HCT116 (cell line): ENCODE data around the gene EVA1A. TPM values are rescaled to one million over a fixed set of nuclear protein-coding genes. Genes with fewer than 3 reads are reported as not detected.

ENCODE experiments used
- ATAC-seq: fragments of 200-7000 bp; cut with Tn5 transposase; 2 replicates; pipeline ENCODE4 v1.9.1; 2020; ENCODE audit warnings: mild to moderate bottlenecking, moderate library complexity
- BruUV-seq: library from RNA; stranded (reverse); fragments of 400-500 nt; replicated peaks from 2 replicates; lab custom pipeline; 2021; lab: Mats Ljungman, UMichigan
- CTCF ChIA-PET: fragments of 300-600 bp; sonication (Branson Sonifier 250); formaldehyde crosslinking; loops from one replicate; lab custom pipeline; 2021; ENCODE audit warnings: antibody characterized with exemption; lab: Charles Lee
- POLR2A ChIA-PET: fragments of 300-600, 350-600 bp; sonication (Branson Sonifier 250); formaldehyde crosslinking; loops from one replicate; lab custom pipeline; 2021; ENCODE audit warnings: antibody characterized with exemption; lab: Charles Lee
- RAD21 ChIA-PET, 2 experiments: fragments of 300-600 bp; sonication (Branson Sonifier 250); formaldehyde crosslinking; loops; one replicate each; lab custom pipeline; 2023; ENCODE audit warnings: low total read pairs in 2 of 2; ENCODE audit not compliant: uncharacterized antibody in 2 of 2, unreplicated experiment in 2 of 2, low non-redundant PET in 1 of 2; lab: Charles Lee
- DNase-seq: peaks from one replicate; pipeline ENCODE4 v3.0.0-alpha.2; 2010; ENCODE audit warnings: low read depth, low spot score
- H2AFZ ChIP-seq: fragments of 200-600 bp; shearing (Covaris generic), sonication (generic); 2 replicates; pipeline ENCODE4 v1.6.1; 2017; ENCODE audit warnings: low read depth, mixed run types, mixed read lengths, antibody characterized with exemption, low read length; ENCODE audit not compliant: poor library complexity, severe bottlenecking
- H3K27ac ChIP-seq: 2 replicates; pipeline ENCODE4 v1.5.1; 2012; ENCODE audit warnings: low read depth, low read length
- H3K27me3 ChIP-seq: fragments of 200-600 bp; sonication (generic); 2 replicates; pipeline ENCODE4 v1.6.1; 2016; ENCODE audit warnings: mixed run types, low read length, mixed read lengths; ENCODE audit not compliant: insufficient read depth
- H3K36me3 ChIP-seq, 2 experiments: fragments of 200-500 bp in 1 of 2; fragments of 200-600 bp in 1 of 2; sonication (Bioruptor generic) in 1 of 2; sonication (generic) in 1 of 2; 2 replicates each; pipeline versions ENCODE4 v1.5.1 to v1.6.1; 2014 to 2016; ENCODE audit warnings: low read length in 2 of 2, inconsistent platforms in 1 of 2, mixed read lengths in 1 of 2, mixed run types in 1 of 2; ENCODE audit not compliant: insufficient read depth in 2 of 2, control insufficient read depth in 1 of 2
- H3K4me1 ChIP-seq, 2 experiments: fragments of 200-600 bp in 1 of 2; sonication (generic) in 1 of 2; 2 replicates each; pipeline versions ENCODE4 v1.5.1 to v1.6.1; 2012 to 2017; ENCODE audit warnings: low read length in 2 of 2, inconsistent platforms in 1 of 2, mild to moderate bottlenecking in 1 of 2, mixed read lengths in 1 of 2, mixed run types in 1 of 2, moderate library complexity in 1 of 2; ENCODE audit not compliant: insufficient read depth in 2 of 2, control insufficient read depth in 1 of 2
- H3K4me2 ChIP-seq: fragments of 200-600 bp; sonication (generic); 2 replicates; pipeline ENCODE4 v1.6.1; 2017; ENCODE audit warnings: mixed run types, low read length, mixed read lengths
- H3K4me3 ChIP-seq, 2 experiments: fragments of 200-600 bp in 1 of 2; sonication (generic) in 1 of 2; replicated peaks in 1 of 2; 2 replicates each; pipeline ENCODE4 v1.5.1; 2011 to 2016; ENCODE audit warnings: low read length in 2 of 2, control low read depth in 1 of 2, low read depth in 1 of 2, mild to moderate bottlenecking in 1 of 2, mixed read lengths in 1 of 2, mixed run types in 1 of 2
- H3K79me2 ChIP-seq: fragments of 200-600 bp; sonication (generic); 2 replicates; pipeline ENCODE4 v1.6.1; 2017; ENCODE audit warnings: mild to moderate bottlenecking, mixed run types, low read length, moderate library complexity, mixed read lengths; ENCODE audit not compliant: insufficient read depth
- H3K9ac ChIP-seq: fragments of 200-600 bp; sonication (generic); 2 replicates; pipeline ENCODE4 v1.6.1; 2016; ENCODE audit warnings: low read length, mixed read lengths
- H3K9me2 ChIP-seq: fragments of 200-600 bp; sonication (generic), shearing (Covaris generic); 2 replicates; pipeline ENCODE4 v1.6.1; 2017; ENCODE audit warnings: mixed run types, mild to moderate bottlenecking, moderate library complexity; ENCODE audit not compliant: insufficient read depth
- H3K9me3 ChIP-seq, 2 experiments: fragments of 200-500 bp in 1 of 2; fragments of 200-600 bp in 1 of 2; sonication (Bioruptor generic) in 1 of 2; sonication (generic) in 1 of 2; 2 replicates each; pipeline ENCODE4 v1.6.1; 2014 to 2017; ENCODE audit warnings: low read length in 2 of 2, mixed read lengths in 2 of 2, inconsistent platforms in 1 of 2, low read depth in 1 of 2, mild to moderate bottlenecking in 1 of 2, mixed run types in 1 of 2, moderate library complexity in 1 of 2; ENCODE audit not compliant: control insufficient read depth in 1 of 2, insufficient read depth in 1 of 2
- H4K20me1 ChIP-seq: fragments of 200-600 bp; sonication (generic), shearing (Covaris generic); 2 replicates; pipeline ENCODE4 v1.6.1; 2017; ENCODE audit warnings: mixed run types, mild to moderate bottlenecking, moderate library complexity; ENCODE audit not compliant: insufficient read depth
- CBX3 ChIP-seq: IDR thresholded peaks from 2 replicates; pipeline ENCODE4 v1.6.1; 2012; ENCODE audit warnings: low read depth
- EGR1 ChIP-seq: IDR thresholded peaks from 2 replicates; pipeline ENCODE4 v1.6.1; 2012; ENCODE audit warnings: low read depth
- JUND ChIP-seq: IDR thresholded peaks from 2 replicates; pipeline ENCODE4 v1.6.1; 2012
- POLR2A ChIP-seq: IDR thresholded peaks from 2 replicates; pipeline ENCODE4 v1.7.0; 2011; ENCODE audit warnings: borderline replicate concordance; ENCODE audit not compliant: insufficient read depth, insufficient read length; ENCODE audit errors: extremely low read depth
- SIN3A ChIP-seq: IDR thresholded peaks from 2 replicates; pipeline ENCODE4 v1.6.1; 2012; ENCODE audit warnings: low read depth
- SRF ChIP-seq: IDR thresholded peaks from 2 replicates; pipeline ENCODE4 v1.6.1; 2012; ENCODE audit warnings: low read depth
- intact Hi-C: fragments of 100-400 bp; cut with micrococcal nuclease; formaldehyde crosslinking; loops from 2 replicates; pipeline ENCODE4 v1.10.0; 2022
- total RNA-seq: library from RNA; stranded (reverse); gene quantifications from one replicate; pipeline ENCODE4 v1.2.1, GENCODE V29; 2021; ENCODE audit not compliant: unreplicated experiment
- TF ChIP-seq, protein P1 (sequence below): IDR thresholded peaks from 2 replicates; pipeline ENCODE4 v1.6.1; 2011; ENCODE audit warnings: mild to moderate bottlenecking, low read length, moderate library complexity; ENCODE audit not compliant: insufficient replicate concordance; ENCODE audit errors: extremely low read depth
- TF ChIP-seq, protein P2 (sequence below), 3 experiments: fragments of 200-600 bp in 1 of 3; sonication (generic) in 1 of 3; IDR thresholded peaks in 2 of 3; conservative IDR thresholded peaks in 1 of 3; 2 replicates each; pipeline ENCODE4 v1.5.1; 2012 to 2017; ENCODE audit warnings: low read depth in 2 of 3, low read length in 2 of 3, antibody characterized with exemption in 1 of 3, borderline replicate concordance in 1 of 3, control low read depth in 1 of 3, mild to moderate bottlenecking in 1 of 3, mixed read lengths in 1 of 3, mixed run types in 1 of 3, moderate library complexity in 1 of 3; ENCODE audit not compliant: insufficient read depth in 1 of 3

EVA1A gene
- total RNA-seq, 1 experiment from 2014 or later: 2.8 TPM

DNA sequence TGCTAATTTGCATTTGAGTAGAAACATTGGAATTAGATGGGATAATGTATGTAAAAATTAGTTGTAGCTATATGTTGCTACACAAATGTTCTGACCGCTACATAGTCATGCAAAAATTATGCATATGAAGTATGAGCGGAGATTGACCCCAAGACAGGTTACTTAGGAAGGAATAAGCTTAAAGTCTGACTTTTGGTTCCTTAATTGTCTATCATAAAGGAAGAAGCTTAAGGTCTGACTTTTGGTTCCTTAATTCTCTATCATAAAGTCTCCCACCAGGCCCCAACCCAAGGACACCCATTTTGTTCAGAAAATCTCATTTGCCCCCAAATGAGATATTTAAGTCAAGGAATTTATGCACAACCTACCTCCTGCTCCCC is 106.5 kb downstream of the EVA1A start:
- CTCF ChIA-PET: no interaction called here
- no peak for DNase-seq

GRCh38 chr2:75453384-75454240 is 107.1 kb downstream of the EVA1A start:
- no peak overlapping the region for H3K4me3 ChIP-seq
- no peaks in the 10 kb centered on the region for H3K27me3 ChIP-seq
- H3K9me3 ChIP-seq: no peaks in the 10 kb centered on the region
- H4K20me1 ChIP-seq: no peaks in the 10 kb centered on the region
- H3K79me2 ChIP-seq: no peaks in the 10 kb centered on the region
- no peak overlapping the region for H3K4me2 ChIP-seq
- ChIA-PET RAD21 (no interaction called here), CTCF (no interaction called here), POLR2A (no interaction called here)
- TF ChIP-seq, protein P1, sequence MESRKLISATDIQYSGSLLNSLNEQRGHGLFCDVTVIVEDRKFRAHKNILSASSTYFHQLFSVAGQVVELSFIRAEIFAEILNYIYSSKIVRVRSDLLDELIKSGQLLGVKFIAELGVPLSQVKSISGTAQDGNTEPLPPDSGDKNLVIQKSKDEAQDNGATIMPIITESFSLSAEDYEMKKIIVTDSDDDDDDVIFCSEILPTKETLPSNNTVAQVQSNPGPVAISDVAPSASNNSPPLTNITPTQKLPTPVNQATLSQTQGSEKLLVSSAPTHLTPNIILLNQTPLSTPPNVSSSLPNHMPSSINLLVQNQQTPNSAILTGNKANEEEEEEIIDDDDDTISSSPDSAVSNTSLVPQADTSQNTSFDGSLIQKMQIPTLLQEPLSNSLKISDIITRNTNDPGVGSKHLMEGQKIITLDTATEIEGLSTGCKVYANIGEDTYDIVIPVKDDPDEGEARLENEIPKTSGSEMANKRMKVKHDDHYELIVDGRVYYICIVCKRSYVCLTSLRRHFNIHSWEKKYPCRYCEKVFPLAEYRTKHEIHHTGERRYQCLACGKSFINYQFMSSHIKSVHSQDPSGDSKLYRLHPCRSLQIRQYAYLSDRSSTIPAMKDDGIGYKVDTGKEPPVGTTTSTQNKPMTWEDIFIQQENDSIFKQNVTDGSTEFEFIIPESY: no peak
- no peak for TF ChIP-seq EGR1
- TF ChIP-seq SRF: no peak
- no peak for TF ChIP-seq POLR2A
- no peak for TF ChIP-seq JUND
- TF ChIP-seq SIN3A: no peak
- TF ChIP-seq, protein P2, sequence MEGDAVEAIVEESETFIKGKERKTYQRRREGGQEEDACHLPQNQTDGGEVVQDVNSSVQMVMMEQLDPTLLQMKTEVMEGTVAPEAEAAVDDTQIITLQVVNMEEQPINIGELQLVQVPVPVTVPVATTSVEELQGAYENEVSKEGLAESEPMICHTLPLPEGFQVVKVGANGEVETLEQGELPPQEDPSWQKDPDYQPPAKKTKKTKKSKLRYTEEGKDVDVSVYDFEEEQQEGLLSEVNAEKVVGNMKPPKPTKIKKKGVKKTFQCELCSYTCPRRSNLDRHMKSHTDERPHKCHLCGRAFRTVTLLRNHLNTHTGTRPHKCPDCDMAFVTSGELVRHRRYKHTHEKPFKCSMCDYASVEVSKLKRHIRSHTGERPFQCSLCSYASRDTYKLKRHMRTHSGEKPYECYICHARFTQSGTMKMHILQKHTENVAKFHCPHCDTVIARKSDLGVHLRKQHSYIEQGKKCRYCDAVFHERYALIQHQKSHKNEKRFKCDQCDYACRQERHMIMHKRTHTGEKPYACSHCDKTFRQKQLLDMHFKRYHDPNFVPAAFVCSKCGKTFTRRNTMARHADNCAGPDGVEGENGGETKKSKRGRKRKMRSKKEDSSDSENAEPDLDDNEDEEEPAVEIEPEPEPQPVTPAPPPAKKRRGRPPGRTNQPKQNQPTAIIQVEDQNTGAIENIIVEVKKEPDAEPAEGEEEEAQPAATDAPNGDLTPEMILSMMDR (IDR thresholded peaks at IDR 0.05 in 2 of 3, conservative IDR thresholded peaks at IDR 0.05 in 1 of 3; ENCODE audit: borderline replicate concordance in 1 of 3, insufficient read depth in 1 of 3, low read depth in 2 of 3, low read length in 2 of 3): no peak
- H3K36me3 ChIP-seq: no peaks in the 10 kb centered on the region
- BruUV-seq: no TSS peak
- H3K9ac ChIP-seq: no peak overlapping the region
- H2AFZ ChIP-seq: no peak overlapping the region
- no peaks in the 10 kb centered on the region for H3K9me2 ChIP-seq
- H3K27ac ChIP-seq: no peak overlapping the region
- no peak for ATAC-seq
- DNase-seq: no peak
- intact Hi-C loops: no loop called here
- H3K4me1 ChIP-seq: no peaks in the 10 kb centered on the region

More for the DNA sequence above, 106.5 kb downstream of the EVA1A start:
- no peak for TF ChIP-seq CBX3
- TF ChIP-seq SIN3A: no peak
- TF ChIP-seq SRF: no peak
- TF ChIP-seq, all 23 proteins: peak for 0
- intact Hi-C loops: no loop called here
- ATAC-seq: no peak
- Histone ChIP-seq H3K9ac (no peak overlapping the region), H3K79me2 (no peaks in the 10 kb centered on the region), H3K27me3 (no peaks in the 10 kb centered on the region), H3K9me3 (no peaks in the 10 kb centered on the region), H4K20me1 (no peaks in the 10 kb centered on the region), H3K4me2 (no peak overlapping the region), H3K9me2 (no peaks in the 10 kb centered on the region), H3K27ac (no peak overlapping the region), H2AFZ (no peak overlapping the region), H3K36me3 (no peaks in the 10 kb centered on the region), H3K4me1 (no peaks in the 10 kb centered on the region), H3K4me3 (no peak overlapping the region)
- ChIA-PET RAD21 (no interaction called here), POLR2A (no interaction called here)
- no TSS peak for BruUV-seq
